HG03103 (cell line): ENCODE measurements around the gene ULK1.

Experiments
- ATAC-seq: cut with Tn5 transposase; IDR thresholded peaks from one replicate; pipeline ENCODE4 v1.9.1; 2021; ENCODE audit warnings: low read depth; ENCODE audit not compliant: unreplicated experiment

The ULK1 gene

DNA sequence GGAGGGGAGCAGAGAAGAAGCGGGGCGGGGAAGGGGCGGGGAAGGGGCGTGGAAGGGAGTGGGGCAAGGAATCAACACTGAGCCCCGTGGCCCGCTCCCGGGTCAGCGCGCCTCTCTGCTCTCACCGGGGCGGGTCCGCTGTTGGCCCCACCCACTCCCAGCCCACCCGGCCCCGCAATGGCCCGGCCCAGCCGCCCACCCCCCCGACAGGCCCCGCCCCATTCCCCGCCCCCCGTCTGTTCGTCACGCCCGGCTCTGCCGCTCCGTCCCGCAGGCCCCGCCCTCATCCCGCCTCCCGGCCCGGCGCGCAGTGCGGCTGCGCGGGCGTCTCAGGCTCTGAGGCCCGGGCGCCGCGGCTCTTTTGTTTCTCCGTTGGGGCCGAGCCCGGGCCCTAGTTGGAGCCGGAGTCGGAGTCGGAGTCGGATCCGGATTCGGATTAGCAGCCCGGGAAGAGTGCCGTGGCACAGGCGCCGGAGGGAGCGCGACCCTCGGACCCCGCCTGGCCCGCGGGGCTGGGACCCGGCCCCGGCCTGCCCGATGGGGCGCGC, at the start of gene ULK1:
ULK1 (plus strand) TSS at position 310 of the 548 bp plus-strand sequence. CDS start 380 bp downstream, outside the sequence.
- peak; percentile 68 for ATAC-seq

DNA sequence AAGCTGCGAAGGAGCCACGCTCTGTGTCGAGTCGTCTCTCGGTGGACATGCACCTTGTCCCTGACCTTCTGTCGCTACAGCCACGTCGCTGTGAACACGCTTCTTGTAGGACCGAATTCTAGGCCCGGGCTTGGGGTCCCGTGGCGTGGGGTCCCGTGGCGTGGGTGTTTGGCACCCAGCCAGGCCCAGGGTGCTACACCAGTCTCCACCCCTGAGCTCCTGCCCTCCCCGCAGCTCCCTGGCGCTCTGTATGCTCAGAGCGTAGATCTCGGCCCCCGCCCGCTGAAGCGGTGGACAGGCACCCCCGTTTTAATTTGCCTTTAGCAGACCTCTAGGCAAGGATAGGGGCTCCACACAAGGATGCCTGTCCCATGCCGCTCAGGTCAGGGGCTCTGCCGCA, 49.8 kb upstream of the ULK1 start:
- no peak for ATAC-seq

DNA sequence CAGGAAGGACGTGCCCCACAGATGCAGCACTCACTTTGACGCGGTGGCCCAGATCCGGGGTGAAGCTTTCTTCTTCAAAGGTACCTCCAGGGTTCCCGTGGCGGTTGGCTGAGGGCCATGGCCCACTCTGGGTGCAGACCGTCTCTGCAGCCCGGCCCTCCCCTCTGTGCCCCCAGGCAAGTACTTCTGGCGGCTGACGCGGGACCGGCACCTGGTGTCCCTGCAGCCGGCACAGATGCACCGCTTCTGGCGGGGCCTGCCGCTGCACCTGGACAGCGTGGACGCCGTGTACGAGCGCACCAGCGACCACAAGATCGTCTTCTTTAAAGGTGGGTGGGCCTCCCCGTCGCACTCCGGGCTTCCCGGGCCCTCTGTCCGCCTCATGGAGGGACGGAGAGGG, 49.3 kb upstream of the ULK1 start:
- ATAC-seq, result no peak

DNA sequence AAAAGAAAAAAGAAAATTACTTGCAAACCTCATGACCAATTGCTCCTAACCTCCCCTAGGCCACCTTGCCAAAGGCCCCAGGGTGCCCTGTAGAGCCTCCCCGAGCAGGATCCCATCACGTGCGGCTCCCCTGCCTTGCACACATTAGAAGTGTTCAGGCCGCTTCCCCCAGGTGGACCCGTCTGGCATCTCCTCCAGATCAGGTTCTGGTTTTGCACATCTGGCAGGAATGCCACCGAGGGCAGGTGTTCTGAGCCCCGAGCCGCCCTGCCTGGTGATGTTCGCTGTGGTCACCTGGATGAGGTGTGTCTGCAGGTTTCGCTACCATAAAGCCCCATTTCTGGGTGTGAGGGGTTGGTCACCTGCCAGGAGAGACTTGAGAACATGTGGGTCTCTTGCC, 47.0 kb upstream of the ULK1 start:
- ATAC-seq, result no peak

DNA sequence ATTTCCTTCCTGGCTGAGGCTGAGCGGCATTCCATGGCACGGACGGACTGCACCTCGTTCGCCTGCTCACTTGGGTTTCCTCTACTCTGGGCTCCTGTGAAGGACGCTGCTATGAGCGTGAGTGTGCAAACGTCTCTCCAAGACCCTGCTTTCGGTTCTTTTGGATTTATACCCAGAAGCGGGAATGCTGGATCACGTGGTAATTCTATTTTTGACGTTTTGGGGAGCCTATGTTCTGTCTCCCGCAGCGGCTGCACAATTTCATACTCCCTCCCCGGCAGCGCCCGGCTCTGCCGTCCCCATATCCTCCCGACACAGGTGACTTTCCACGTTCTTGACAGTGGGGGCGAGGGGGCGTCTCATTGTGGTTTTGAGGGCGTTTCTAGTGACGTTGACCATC, 45.7 kb upstream of the ULK1 start:
- ATAC-seq, result no peak

DNA sequence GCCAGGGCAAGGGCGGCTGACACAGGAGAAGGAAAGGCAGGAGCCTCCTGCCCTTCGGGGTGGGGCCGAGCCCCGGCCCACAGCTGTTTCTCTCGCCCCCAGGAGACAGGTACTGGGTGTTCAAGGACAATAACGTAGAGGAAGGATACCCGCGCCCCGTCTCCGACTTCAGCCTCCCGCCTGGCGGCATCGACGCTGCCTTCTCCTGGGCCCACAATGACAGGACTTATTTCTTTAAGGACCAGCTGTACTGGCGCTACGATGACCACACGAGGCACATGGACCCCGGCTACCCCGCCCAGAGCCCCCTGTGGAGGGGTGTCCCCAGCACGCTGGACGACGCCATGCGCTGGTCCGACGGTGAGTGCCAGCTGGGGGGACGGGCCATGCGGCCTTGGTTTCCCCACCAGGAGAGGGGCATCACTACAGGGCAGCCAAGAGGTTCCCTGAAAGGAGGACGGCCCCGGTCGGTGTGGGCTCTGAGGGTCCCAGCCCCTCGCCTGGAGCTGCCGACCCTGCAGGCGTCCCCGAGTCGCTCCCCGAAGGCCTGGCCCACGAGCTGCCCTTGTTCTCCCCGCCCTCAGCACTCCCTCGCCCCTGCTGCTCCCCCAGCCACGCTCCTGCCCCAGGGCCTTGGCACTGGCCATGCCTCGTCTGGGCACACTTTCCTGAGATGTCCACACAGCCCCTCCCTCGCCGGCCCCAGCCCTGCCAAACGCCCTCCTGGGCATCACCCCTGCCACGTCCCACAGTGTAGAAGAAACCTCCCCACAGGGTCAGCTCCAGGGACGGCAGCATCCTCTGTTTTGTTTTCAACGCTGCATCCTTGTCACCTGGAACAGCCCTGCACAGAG, 44.5 kb upstream of the ULK1 start:
- ATAC-seq, result no peak

DNA sequence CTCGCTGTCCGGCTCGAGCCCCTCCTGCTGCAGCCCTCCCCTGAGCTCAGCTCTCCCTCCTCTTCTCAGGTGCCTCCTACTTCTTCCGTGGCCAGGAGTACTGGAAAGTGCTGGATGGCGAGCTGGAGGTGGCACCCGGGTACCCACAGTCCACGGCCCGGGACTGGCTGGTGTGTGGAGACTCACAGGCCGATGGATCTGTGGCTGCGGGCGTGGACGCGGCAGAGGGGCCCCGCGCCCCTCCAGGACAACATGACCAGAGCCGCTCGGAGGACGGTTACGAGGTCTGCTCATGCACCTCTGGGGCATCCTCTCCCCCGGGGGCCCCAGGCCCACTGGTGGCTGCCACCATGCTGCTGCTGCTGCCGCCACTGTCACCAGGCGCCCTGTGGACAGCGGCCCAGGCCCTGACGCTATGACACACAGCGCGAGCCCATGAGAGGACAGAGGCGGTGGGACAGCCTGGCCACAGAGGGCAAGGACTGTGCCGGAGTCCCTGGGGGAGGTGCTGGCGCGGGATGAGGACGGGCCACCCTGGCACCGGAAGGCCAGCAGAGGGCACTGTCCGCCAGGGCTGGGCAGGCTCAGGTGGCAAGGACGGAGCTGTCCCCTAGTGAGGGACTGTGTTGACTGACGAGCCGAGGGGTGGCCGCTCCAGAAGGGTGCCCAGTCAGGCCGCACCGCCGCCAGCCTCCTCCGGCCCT, 43.4 kb upstream of the ULK1 start:
- ATAC-seq, result no peak

DNA sequence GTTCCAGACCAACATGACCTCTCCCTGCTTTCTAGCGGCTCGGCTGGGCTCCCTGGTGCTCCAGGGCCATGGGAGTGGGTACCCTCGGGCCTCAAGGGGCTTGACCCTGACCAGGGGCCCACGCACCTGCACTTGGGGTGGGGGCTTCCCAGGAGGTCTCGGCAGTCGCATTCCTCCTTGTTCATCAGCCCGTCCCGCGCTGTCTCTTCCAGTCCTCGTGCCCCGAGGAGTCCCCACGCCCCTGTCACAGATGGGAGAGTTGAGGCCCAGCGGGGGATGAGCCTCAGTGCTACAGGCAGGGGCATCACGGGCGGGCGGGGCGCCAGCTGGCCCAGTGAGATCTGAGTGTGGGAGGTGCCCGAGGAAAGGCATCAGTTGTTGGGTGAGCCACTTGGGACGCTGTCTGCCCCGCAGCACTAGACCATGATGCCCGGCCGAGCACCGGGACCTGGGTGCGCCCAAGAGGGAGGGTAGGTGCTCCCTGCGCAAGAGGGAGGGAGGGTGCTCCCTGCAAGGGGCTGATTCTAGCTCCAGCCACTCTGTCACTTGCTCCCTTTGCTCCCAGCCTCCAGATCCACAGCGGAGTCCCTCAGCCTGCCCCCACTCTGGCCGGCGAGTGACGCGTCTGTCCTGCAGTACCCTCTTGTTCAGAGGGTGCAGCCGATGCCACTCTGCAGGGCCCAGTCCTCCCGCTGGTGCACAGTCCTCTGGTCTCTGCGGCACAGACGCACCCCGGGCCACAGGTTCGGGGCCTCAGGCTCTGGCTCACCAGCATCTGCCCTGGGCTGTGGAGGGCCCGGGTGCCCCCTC, 42.5 kb upstream of the ULK1 start:
- ATAC-seq, result no peak

DNA sequence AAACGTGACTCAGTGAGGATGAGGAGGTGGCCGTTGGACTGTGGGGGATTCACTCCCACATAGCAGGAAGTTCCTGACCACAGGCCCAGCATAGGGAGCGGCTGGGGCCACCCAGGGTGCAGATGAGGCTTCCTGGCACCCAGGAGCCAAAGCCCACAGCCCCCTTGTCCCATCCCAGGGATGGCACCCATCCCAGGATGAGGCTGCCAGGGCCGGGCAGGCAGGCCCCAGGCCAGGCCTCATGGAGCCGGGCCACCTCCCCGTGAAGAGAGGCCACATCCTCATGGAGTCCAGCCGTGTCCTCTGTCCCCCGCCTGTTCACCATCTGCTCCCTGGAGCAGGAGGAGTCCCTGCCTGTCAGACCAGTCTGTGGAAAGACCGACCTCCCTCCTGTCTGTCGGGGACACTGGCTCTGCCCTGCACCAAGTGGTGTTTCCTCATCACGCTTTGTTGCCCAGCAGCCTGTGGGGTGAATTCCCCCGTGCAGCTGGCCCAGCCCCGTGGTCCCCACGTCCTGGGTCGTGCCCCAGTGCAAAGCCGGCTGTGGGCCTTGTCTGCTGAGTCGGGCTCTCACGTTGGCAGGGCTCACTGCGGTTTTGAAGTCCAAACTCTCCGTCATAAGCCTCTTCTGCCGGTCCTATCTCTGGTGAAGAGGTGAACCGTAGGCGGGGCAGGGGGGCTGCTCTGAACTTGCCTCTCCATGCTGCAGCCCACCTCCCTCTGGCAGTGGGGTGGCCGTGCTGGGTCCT, 41.7 kb upstream of the ULK1 start:
- ATAC-seq, result no peak

DNA sequence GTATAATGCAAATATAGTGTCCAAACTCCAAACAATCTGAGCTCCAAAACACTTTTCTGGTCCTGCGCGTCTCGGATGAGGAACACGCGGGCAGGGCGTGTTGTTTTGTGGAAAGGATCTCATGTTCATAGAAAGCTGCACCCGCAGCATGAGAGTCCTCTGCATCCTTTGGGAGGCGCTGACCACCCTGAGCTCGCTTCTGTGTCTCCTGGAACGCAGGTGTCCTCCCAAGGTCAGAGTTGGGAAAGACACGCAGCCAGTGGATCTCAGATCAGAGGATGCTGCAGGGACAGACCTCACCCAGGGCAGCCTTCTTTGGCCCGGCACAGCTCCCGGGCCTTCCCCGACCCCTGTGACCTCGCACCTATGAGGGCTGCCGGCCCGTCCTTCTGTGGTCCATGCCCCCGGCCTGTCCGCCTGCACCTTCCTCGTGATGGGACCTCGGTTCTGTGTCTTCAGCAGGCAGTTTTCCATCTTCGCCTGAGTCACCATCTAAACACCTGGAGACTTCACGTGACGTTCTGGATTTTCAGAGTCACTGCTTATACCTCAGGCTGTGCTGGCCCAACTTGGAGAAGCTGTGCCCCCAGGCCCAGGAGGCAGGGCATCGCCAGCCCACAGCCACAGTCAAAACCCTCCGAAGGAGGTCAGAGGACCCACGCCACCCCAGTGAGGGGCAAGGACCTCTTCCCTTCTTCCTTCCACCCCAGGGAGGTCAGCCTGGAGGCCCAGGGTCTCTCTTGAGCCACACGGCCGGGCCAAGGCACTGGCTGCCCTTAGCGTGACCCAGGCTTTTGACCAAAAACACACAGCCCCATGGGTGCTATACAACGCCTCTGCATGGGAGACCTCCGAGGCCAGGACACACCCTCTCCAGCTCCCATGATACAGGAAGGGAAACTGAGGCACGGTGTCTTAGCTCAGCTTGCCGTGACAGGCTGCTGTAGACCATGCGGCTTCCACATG, 40.3 kb upstream of the ULK1 start:
- ATAC-seq, result no peak

DNA sequence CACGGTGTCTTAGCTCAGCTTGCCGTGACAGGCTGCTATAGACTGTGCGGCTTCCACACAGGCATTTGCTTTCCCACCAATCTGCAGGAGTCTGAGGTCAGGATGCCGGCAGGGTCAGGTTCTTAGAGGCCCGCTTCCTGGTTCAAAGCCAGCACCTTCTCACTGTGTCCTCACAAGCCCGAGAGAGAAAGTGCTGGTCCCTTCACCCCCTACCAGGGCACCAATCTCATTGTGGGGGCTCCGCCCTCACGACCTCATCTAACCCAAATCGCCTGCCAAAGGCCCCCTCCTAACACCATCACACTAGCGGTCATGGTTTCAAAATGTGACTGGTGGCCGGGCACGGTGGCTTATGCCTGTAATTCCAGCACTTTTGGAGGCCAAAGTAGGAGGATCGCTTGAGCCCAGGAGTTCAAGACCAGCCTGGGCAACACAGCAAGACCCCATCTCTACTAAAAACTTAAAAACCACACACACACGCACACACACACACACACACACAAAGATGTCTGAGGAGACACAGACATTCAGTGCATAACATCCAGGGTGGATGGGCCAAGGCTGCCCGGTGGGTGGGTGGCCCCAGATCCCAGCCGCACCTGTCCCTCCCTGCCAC, 39.5 kb upstream of the ULK1 start:
- ATAC-seq, result no peak

DNA sequence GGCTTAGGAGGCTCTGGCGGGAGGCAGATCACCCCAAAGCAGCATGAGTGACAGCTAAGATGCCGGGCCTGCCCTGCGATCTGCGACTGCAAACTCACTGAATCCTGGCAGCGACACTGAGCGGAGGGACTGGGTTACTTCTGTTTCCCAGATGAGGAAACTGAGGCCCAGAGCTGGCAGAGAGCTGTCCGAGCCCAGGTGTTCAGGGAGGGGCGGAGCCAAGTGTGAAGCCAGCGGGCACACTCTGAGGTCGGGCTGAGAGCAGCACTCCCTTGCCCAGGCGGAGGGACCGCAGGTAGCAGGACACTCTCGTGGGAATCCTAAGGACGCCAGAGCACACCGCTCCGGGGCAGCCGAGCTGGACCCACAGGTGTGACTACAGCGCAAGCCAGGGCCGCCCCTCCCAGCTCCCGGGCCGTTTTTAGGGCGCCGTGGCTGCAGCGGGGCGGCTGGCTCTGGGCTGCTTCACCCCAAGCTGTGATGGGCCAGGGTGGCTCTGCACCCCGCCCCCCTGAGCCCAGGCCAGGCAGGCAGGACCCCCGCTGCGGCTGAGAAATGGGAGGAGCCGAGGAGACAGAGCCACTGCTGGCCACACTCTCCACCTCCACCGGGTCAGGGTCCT, 38.8 kb upstream of the ULK1 start:
- ATAC-seq, result no peak

DNA sequence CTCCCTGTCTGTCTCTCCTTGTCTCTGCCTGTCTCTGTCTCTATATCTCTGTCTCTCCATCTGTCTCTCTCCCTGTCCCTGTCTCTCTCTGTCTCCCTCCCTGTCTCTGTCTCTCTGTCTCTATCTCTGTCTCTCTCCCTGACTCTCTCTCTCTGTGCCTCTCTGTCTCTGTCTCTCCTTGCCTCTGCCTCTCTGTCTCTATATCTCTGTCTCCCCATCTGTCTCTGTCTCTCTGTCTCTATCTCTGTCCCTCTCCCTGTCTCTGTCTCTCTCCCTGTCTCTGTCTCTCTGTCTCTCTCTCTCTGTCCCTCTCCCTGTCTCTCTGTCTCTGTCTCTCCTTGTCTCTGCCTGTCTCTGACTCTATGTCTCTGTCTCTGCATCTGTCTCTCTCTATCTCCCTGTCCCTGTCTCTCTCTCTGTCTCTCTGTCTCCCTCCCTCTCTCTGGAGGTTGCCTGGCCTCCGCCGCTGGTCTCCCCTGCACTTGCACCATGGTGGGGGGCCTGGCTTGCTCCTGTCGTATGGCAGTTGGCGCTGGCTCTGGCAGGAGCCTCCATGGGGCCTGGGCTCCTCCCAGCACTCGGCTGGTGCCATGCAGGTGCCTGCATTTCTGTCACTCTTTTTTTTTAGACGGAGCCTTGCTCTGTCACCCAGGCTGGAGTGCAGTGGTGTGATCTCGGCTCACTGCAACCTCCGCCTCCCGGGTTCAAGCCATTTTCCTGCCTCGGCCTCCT, 37.9 kb upstream of the ULK1 start:
- no peak for ATAC-seq

DNA sequence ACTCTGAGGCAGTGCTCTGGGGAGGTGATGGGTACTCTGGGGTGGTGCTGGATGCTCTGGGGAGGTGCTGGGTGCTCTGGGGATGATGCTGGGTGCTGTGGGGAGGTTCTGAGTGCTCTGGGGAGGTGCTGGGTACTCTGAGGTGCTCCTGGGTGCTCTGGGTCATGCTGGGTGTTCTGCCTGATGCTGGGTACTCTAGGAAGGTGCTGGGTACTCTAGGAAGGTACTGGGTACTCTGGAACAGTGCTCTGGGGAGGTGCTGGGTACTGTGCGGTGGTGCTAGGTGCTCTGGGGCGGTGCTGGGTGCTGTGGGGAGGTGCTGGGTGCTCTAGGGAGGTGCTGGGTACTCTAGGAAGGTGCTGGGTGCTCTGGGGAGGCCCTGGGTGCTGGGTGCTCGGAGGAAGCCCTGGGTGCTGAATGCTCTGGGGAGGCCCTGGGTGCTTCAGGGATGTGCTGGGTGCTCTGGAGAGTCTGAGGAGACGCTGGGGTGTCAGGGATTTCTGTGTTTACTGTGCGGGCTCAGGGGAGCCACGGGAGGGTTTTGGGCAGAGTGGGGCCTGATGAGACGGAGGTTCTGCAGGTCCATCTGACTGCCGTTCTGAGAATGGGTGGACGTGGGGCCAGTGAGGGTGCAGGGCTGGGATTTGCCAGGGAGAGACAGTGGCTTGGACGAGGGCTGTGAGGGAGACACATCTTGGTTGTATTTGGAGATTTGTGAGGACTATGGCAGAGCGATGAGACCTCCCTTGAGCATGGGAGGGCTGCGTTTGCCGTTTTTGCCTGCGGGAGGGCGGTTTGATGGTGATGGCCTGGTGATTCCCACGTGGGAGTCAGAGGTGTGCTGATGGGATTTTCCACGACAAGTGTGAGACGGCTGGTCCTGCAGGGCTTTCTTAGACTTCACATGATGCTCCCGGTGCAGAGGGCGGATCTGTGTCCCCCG, 36.2 kb upstream of the ULK1 start:
- ATAC-seq, result no peak

DNA sequence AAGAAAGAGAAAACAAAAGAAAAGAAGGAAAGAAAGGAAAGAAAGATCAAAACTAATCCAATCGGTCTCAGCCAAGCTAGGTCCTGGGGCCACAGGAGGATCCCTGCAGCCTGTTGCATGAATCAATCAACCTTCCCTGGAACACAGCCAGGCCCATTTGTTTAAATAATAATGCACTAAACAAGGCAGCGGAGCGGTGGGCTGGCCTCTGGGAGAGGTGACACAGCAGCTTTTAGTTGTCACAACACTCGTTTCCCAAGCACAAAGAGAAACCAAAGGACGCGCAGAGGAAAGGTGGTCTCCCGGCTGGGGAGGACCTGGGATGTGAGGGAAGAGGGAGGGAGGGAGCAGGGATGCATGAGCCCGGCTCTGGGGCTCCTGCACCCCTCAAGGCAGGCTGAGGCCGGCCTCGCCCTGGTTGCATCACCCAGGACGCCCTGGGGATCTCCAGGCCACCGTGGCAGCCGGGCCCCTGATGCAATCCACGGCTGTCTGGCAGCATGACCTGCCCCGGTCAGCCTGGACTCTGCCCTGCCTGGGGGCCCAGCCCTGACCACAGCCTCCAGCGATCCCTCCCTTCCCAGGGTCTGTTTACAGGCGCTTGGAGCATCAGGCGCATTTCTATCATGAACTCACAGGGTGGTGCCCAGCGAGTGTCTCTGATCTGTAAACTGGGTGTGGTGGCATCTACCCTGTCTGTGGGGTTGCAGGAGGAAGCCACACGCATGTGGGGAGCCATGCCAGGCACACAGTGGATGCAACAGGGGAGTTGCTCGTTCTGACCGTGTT, 33.8 kb upstream of the ULK1 start:
- ATAC-seq, result no peak
